Stimulated activated naive CD8-positive, alpha-beta T cell treated with anti-CD3 and anti-CD28 coated beads, Interleukin-15, Interleukin-2, amounts not matched to agents 100 ng/mL and 50 ng/mL, for 24 hours (primary cell): Measurements from ENCODE around the gene XRRA1.

Experiments
- H3K27ac Mint-ChIP-seq: one replicate; pipeline ENCODE4 v1.8.0; 2021; ENCODE audit warnings: mild to moderate bottlenecking, mixed read lengths
- H3K27me3 Mint-ChIP-seq: one replicate; pipeline ENCODE4 v1.8.0; 2021; ENCODE audit warnings: mixed read lengths
- H3K36me3 Mint-ChIP-seq: one replicate; pipeline ENCODE4 v1.8.0; 2021; ENCODE audit warnings: low read depth, mixed read lengths
- H3K4me1 Mint-ChIP-seq: one replicate; pipeline ENCODE4 v1.8.0; 2021; ENCODE audit warnings: low read depth, mixed read lengths
- H3K4me3 Mint-ChIP-seq: one replicate; pipeline ENCODE4 v1.8.0; 2021; ENCODE audit warnings: mild to moderate bottlenecking, mixed read lengths
- H3K9me3 Mint-ChIP-seq: one replicate; pipeline ENCODE4 v1.8.0; 2021; ENCODE audit warnings: mixed read lengths

XRRA1 gene

GRCh38 chr11:74791333-74792100 is 157.4 kb downstream of the XRRA1 start:
- Mint-ChIP-seq H3K9me3 (no peaks in the 10 kb centered on the region), H3K27ac (no peak overlapping the region), H3K4me1 (peaks cover 2% of the 10 kb centered on the region), H3K36me3 (peaks cover 60% of the 10 kb centered on the region), H3K27me3 (no peaks in the 10 kb centered on the region), H3K4me3 (no peak overlapping the region)
